Measurements from ENCODE around the gene PIF1.

GRCh38 chr15:64842096-64842939, 16.9 kb upstream of the PIF1 start:
- TF ChIP-seq CTCF (IDR thresholded peaks at IDR 0.05; ENCODE audit: insufficient read depth, low read depth, low read length) (no peak), EZH2 (IDR thresholded peaks at IDR 0.05; ENCODE audit: insufficient read depth, low read length) (no peak)

Measured in astrocyte (in vitro differentiated cells and primary cell).